ENCODE results near the gene SLC12A6. TPM values are rescaled to one million over a fixed set of nuclear protein-coding genes. Genes with fewer than 3 reads are reported as not detected.
"Not testable (repeated sequence)": the region's sequence is repeated elsewhere in the genome, so short reads cannot be mapped to it uniquely, and the experiment has no call there.

SLC12A6 gene
- total RNA-seq, 1 experiment from 2014 or later = 15.1 TPM

DNA sequence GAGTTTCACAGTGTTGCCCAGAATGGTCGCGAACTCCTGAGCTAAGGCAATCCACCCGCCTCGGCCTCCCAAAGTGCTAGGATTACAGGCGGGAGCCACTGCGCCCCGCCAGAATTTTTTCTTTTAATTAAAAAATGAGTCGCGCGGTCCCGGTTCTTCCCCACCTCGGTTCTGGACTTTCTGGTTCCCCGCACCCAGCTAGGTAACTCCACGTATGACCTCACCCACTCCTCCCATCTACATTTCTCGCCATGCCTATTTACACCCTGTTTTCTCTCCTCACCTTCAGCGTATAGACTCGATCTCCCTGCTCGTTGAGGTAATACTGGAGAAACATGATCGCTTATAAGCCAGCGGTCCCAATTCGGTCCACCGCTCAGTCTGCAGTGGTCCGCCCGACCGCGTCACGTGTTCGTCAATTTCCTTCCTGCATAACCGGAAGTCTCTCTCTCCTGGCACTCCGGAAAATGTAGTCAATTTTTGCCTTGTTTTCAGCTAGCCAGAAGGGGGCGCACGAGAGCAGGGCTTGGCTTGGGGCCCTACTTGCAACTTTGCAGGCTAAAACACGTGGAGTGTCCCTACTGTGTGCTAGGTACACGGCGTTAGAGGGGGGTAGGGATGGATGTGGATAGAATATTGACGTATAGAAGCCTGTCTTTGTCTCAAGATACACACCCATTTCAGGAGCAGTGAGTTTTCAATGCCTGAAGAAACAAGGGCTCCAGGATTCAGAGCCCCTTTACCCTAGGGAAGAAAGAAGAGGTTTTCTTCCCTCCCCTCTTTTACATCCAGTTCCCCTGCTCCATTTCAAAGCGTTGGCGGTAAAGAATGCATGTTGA lies 5.4 kb upstream of the SLC12A6 start, which contains the start of the genes NOP10 and NUTM1 (continued):
- no peak for TF ChIP-seq EZH2 (IDR thresholded peaks at IDR 0.05)
- TF ChIP-seq JUND (IDR thresholded peaks at IDR 0.05) = no peak
- peak; percentile 75 for TF ChIP-seq ELF1 (IDR thresholded peaks at IDR 0.05; ENCODE audit: borderline replicate concordance, low read depth)
- TF ChIP-seq FOSL1 (IDR thresholded peaks at IDR 0.05; ENCODE audit: low read depth) = no peak
- no peak for TF ChIP-seq ZNF274 (IDR thresholded peaks at IDR 0.05; ENCODE audit: low read depth, low read length)
- TF ChIP-seq SRF (IDR thresholded peaks at IDR 0.05; ENCODE audit: low read depth) = no peak

DNA sequence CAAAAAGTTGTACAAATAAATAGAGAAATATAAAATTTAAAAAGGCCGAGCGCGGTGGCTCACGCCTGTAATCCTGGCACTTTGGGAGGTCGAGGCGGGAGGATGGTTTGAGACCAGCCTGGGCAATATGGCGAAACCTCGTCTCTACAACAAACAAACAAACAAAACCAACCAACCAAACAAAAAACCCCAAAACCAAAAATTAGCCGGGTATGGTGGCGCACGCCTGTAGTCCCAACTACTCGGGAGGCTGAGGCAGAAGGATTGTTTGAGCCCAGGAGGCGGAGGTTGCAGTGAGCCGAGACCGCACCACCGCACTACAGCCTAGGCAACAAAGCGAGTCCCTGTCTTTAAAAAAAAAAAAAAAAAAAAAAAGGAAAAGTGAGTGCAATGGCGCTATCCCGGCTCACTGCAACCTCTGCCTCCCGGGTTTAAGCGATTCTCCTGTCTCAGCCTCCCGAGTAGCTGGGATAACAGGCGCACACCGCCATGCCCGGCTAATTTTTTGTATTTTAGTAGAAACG lies 4.7 kb upstream of the SLC12A6 start:
- H3K9ac ChIP-seq (ENCODE audit: low read length) = peak overlapping the region; percentile 86
- H3K9me3 ChIP-seq (ENCODE audit: control insufficient read depth in 1 of 2, insufficient read depth in 1 of 2, low read depth in 1 of 2, low read length in 2 of 2); DNase-seq (ENCODE audit: low read depth, low spot score); H3K9me2 ChIP-seq (ENCODE audit: insufficient read depth); H2AFZ ChIP-seq (ENCODE audit: low read depth, low read length, poor library complexity, severe bottlenecking); ATAC-seq; H3K27me3 ChIP-seq (ENCODE audit: insufficient read depth, low read length); BruUV-seq (replicated peaks); H4K20me1 ChIP-seq (ENCODE audit: insufficient read depth): not testable (repeated sequence)
- RAD21 ChIA-PET (ENCODE audit: low non-redundant PET in 1 of 2, low total read pairs in 2 of 2, uncharacterized antibody in 2 of 2, unreplicated experiment in 2 of 2) = interaction anchor here in 1 of 2 experiments (1.2 kb wide), 1 partner anchor 25 kb away, joined by 4 read pairs; the partner anchor contains the start of gene LPCAT4
- CTCF ChIA-PET = interaction anchor here (0.7 to 1.9 kb wide), 7 partner anchors 16 to 232 kb away, joined by 3 to 11 read pairs (median 3); partner anchors contain the start of gene LPCAT4
- peak overlapping the region; percentile 72 for H3K27ac ChIP-seq (ENCODE audit: low read depth, low read length)
- peak overlapping the region; percentile 79 to 96 for H3K4me3 ChIP-seq (replicated peaks in 1 of 2; ENCODE audit: low read depth in 1 of 2, low read length in 2 of 2)
- POLR2A ChIA-PET = interaction anchor here (0.5 to 1.1 kb wide), 2 partner anchors 16 to 24 kb away, joined by 3 to 5 read pairs; partner anchors contain the start of gene LPCAT4
- H3K79me2 ChIP-seq (ENCODE audit: insufficient read depth, low read length) = peaks cover 41% of the 10 kb centered on the region
- H3K4me2 ChIP-seq (ENCODE audit: low read length) = peak overlapping the region; percentile 85
- intact Hi-C loops (cut with micrococcal nuclease) = loop anchor here (2.0 kb wide), 1 partner anchor 15 kb away; no protein-coding TSS in a partner anchor
- peaks cover 20 to 32% of the 10 kb centered on the region in 2 experiments for H3K36me3 ChIP-seq (ENCODE audit: control insufficient read depth in 1 of 2, insufficient read depth in 2 of 2, low read length in 2 of 2)
- H3K4me1 ChIP-seq (ENCODE audit: control insufficient read depth in 1 of 2, insufficient read depth in 2 of 2, low read length in 2 of 2) = peaks cover 8 to 30% of the 10 kb centered on the region in 2 experiments; a peak in 3 of 4 replicates
